ENCODE measurements around the gene BZW2.
A peak's percentile ranks its signal among the peaks of the same experiment; 100 is the strongest.

GRCh38 chr7:16604054-16604453 lies 41.9 kb upstream of the BZW2 start:
- TF ChIP-seq CTCF (IDR thresholded peaks at IDR 0.05; ENCODE audit: low read depth, low read length, poor library complexity, severe bottlenecking) (peak; percentile 13), EZH2phosphoT487 (IDR thresholded peaks at IDR 0.05; ENCODE audit: borderline replicate concordance, low read length) (no peak)

Data from DOHH2 (cell line).